HG02870 (cell line): ENCODE results near the gene MYCL.

Experiments
- ATAC-seq: cut with Tn5 transposase; IDR thresholded peaks from one replicate; pipeline ENCODE4 v1.9.1; 2021; ENCODE audit warnings: mild to moderate bottlenecking, moderate library complexity; ENCODE audit not compliant: unreplicated experiment

MYCL gene

DNA sequence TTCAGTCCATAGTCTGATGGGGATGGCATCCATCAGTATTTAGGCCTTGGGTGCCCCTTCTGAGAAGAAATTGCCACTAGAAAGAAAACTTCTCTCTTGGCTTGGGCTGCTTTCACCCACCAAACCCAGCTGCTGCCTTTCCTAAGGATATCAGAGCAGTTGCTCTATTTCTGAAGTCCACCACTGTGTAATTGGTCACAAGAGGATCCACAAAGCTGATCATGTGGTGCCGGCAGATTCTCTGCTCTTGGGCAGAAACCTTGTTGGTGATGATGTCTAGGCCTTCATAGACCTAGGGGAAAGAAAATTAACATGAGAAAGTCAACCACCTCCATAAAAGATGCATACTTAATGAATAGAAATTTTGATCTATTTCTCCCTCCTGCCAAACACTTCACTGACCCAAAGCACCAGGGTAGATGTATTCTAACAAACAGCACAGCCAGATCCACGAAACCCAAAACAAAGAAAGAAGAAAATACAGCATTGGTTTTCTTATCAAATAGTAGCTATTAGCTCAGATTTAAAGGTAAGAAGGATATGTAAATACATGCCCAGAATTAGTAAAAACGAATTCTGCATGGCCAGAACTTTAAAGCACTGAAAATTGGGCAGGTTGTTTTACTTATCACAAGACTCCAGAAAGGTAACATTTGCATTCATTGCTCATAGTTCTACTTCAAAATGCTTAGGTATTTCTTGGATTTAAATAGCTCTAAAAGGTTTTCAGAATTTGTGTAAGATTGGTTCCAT lies 44.4 kb downstream of the MYCL start:
- no peak for ATAC-seq

DNA sequence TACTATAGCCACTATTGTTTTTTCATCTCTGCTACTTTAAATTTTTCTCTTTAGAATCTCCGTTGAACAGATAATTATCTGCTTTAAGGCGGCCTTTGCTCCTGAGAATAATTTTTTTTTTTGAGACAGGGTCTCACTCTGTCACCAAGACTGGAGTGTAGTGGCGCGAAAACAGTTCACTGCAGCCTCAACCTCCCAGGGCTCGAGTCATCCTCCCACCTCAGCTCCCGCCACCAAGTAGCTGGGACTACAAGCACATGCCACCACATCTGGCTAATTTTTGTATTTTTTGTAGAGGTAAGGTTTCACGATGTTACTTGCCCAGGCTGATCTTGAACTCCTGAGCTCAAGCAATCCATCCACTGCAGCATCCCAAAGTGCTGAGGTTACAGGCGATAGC lies 47.0 kb downstream of the MYCL start:
- ATAC-seq = no peak

DNA sequence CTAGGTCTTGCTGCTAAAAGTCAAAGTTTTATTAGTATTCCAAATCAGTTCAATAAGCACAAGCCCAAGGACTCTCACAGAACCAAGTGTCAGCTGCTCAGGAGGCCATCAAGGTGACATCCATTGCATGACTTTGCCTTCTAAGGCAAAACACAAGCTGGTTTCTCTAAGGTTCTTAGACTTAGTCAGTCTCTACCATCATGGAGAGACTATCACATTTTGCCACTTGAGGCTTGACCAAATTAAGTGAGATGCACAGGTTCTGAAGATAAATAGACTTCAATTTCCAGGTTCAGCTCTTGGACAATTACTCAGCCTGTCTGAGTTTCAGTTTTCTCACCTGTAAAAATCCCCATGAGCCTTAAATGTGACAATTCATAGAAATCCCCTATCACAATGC lies 47.4 kb downstream of the MYCL start:
- ATAC-seq = no peak

- no peak for ATAC-seq
Observed at GRCh38 chr1:39852876-39853275, 48.8 kb downstream of the MYCL start.

- no peak for ATAC-seq
Observed at GRCh38 chr1:39852214-39852791, 49.4 kb downstream of the MYCL start.

- ATAC-seq = no peak
Observed at GRCh38 chr1:39850606-39851216, 51.0 kb downstream of the MYCL start.

- no peak for ATAC-seq
Observed at GRCh38 chr1:39849203-39849602, 52.5 kb downstream of the MYCL start.

DNA sequence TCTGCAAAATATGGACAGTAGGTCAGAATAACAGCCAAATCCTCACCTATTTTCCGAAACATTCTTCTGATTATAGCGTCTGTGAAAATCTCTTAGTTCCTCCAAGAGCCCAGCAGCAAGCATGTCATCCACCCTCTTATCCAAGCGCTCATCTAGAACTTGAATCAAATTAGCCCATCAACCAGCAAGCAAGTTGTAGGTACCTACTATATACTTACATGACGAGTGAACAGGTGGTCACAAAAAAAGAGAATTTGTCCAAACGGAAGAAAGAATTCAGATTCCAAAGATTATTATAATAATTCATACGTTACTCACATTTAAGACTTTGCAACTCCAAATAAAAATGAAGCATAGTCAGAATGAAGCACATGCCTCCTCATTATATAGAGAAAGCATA lies 53.8 kb downstream of the MYCL start:
- no peak for ATAC-seq

GRCh38 chr1:39846796-39847195 lies 54.9 kb downstream of the MYCL start:
- no peak for ATAC-seq

- ATAC-seq = no peak
Observed at GRCh38 chr1:39845569-39846566, 55.8 kb downstream of the MYCL start.
